PC-3 (cell line): Measurements from ENCODE around the gene CCM2. TPM values are rescaled to one million over a fixed set of nuclear protein-coding genes. Genes with fewer than 3 reads are reported as not detected.

Source experiments
- ATAC-seq: fragments of 200-7000 bp; cut with Tn5 transposase; 2 replicates; pipeline ENCODE4 v1.9.1; 2020; ENCODE audit warnings: mild to moderate bottlenecking, moderate library complexity
- BruUV-seq: library from RNA; stranded (reverse); fragments of 400-500 nt; replicated peaks from 2 replicates; lab custom pipeline; 2021; lab: Mats Ljungman, UMichigan
- CTCF ChIA-PET: fragments of 300-600 bp; sonication (Branson Sonifier 250); formaldehyde crosslinking; loops from one replicate; lab custom pipeline; 2022; ENCODE audit warnings: antibody characterized with exemption; lab: Charles Lee
- POLR2A ChIA-PET: fragments of 300-600 bp; sonication (Branson Sonifier 250); formaldehyde crosslinking; loops from one replicate; lab custom pipeline; 2022; ENCODE audit warnings: antibody characterized with exemption; ENCODE audit not compliant: unreplicated experiment; lab: Charles Lee
- DNase-seq: peaks from one replicate; pipeline ENCODE4 v3.0.0-alpha.2; 2015
- H2AFZ ChIP-seq: fragments of 300-600 bp; sonication (generic); 2 replicates; pipeline ENCODE4 v1.6.0; 2016; ENCODE audit warnings: antibody characterized with exemption, low read length
- H3F3A ChIP-seq: fragments of 300-600 bp; sonication (generic); one replicate; pipeline ENCODE4 v1.6.0; 2017; ENCODE audit warnings: antibody characterized with exemption, low read length, control low read depth, mild to moderate bottlenecking; ENCODE audit not compliant: unreplicated experiment
- H3K27ac ChIP-seq: fragments of 300-600 bp; sonication (generic); 2 replicates; pipeline ENCODE4 v1.5.1; 2016; ENCODE audit warnings: mild to moderate bottlenecking, low read length
- H3K27me3 ChIP-seq: fragments of 300-600 bp; sonication (generic); 2 replicates; pipeline ENCODE4 v1.6.1; 2016; ENCODE audit warnings: low read length, mixed read lengths
- H3K36me3 ChIP-seq: fragments of 300-600 bp; sonication (generic); 2 replicates; pipeline ENCODE4 v1.6.1; 2016; ENCODE audit warnings: low read depth, mixed run types, low read length, mixed read lengths
- H3K4me1 ChIP-seq: fragments of 300-600 bp; sonication (generic); 2 replicates; pipeline ENCODE4 v1.5.1; 2016; ENCODE audit warnings: low read length; ENCODE audit not compliant: insufficient read depth
- H3K4me2 ChIP-seq: fragments of 300-600 bp; sonication (generic); 2 replicates; pipeline ENCODE4 v1.6.0; 2016; ENCODE audit warnings: low read length
- H3K4me3 ChIP-seq: fragments of 300-600 bp; sonication (generic); 2 replicates; pipeline ENCODE4 v1.5.1; 2016; ENCODE audit warnings: mild to moderate bottlenecking, low read length, mixed read lengths
- H3K79me2 ChIP-seq: fragments of 300-600 bp; sonication (generic); 2 replicates; pipeline ENCODE4 v1.6.1; 2017; ENCODE audit warnings: low read length, mixed read lengths
- H3K9ac ChIP-seq: fragments of 300-600 bp; sonication (generic); 2 replicates; pipeline ENCODE4 v1.6.0; 2016; ENCODE audit warnings: mild to moderate bottlenecking, low read length
- H3K9me2 ChIP-seq: fragments of 300-600 bp; sonication (generic); replicated peaks from 2 replicates; pipeline ENCODE4 v1.6.1; 2016; ENCODE audit warnings: mixed run types, low read length, mixed read lengths
- H3K9me3 ChIP-seq: fragments of 300-600 bp; sonication (generic); 2 replicates; pipeline ENCODE4 v1.6.1; 2016; ENCODE audit warnings: low read length, mixed read lengths
- H4K20me1 ChIP-seq: fragments of 300-600 bp; sonication (generic); 2 replicates; pipeline ENCODE4 v1.6.1; 2016; ENCODE audit warnings: low read length, mixed read lengths
- CTCF ChIP-seq: fragments of 300-600 bp; sonication (generic); conservative IDR thresholded peaks from 2 replicates; pipeline ENCODE4 v1.5.1; 2017; ENCODE audit warnings: antibody characterized with exemption, low read depth, mild to moderate bottlenecking, low read length
- EZH2 ChIP-seq: fragments of 300-600 bp; sonication (generic); IDR thresholded peaks from one replicate; pipeline ENCODE4 v1.6.1; 2017; ENCODE audit warnings: antibody characterized with exemption, mild to moderate bottlenecking, low read length; ENCODE audit not compliant: unreplicated experiment
- EZH2phosphoT487 ChIP-seq: fragments of 300-600 bp; sonication (generic); IDR thresholded peaks from 2 replicates; pipeline ENCODE4 v1.6.1; 2018; ENCODE audit warnings: mild to moderate bottlenecking, antibody characterized with exemption, low read length, borderline replicate concordance
- intact Hi-C: fragments of 100-400 bp; cut with micrococcal nuclease; formaldehyde crosslinking; loops from 2 replicates; pipeline ENCODE4 v1.9.0; 2023
- total RNA-seq: library from RNA; depleted of rRNA; stranded (reverse); fragments of >200 nt; gene quantifications from 2 replicates; pipeline ENCODE4 v1.2.3, GENCODE V29; 2014

Gene CCM2
- total RNA-seq, 1 experiment from 2014 or later: 56.6 TPM

DNA sequence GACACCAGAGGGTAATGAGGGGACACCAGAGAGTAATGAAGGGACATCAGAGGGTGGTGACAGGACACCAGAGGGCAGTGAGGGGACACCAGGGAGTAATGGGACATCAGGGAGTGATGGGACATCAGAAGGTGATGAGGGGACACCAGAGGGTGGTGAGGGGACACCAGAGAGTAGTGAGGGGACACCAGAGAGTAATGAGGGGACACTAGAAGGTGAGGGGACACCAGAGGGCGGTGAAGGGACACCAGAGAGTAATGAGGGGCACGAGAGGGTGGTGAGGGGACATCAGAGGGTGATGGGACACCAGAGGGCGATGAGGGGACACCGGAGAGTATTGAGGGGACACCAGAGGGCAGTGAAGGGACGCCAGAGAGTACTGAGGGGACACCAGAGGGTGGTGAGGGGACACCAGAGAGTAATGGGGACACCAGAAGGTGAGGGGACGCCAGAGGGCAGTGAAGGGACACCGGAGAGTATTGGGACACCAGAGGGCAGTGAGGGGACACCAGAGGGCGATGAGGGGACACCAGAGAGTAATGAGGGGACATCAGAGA lies 78.2 kb downstream of the CCM2 start:
- Histone ChIP-seq H3F3A (no peaks in the 10 kb centered on the region), H3K4me1 (peaks cover 5% of the 10 kb centered on the region), H3K27ac (no peak overlapping the region), H3K79me2 (no peaks in the 10 kb centered on the region), H3K9me3 (no peaks in the 10 kb centered on the region), H3K27me3 (no peaks in the 10 kb centered on the region), H4K20me1 (no peaks in the 10 kb centered on the region), H2AFZ (no peak overlapping the region), H3K9ac (no peak overlapping the region), H3K4me3 (no peak overlapping the region), H3K36me3 (no peaks in the 10 kb centered on the region; the same call in 1 of the 2 replicates), H3K4me2 (no peak overlapping the region), H3K9me2 (no peaks in the 10 kb centered on the region)
- ATAC-seq (no peak), DNase-seq (no peak)
- POLR2A ChIA-PET: no interaction called here
- CTCF ChIA-PET: no interaction called here
- TF ChIP-seq EZH2 (no peak), CTCF (no peak), EZH2phosphoT487 (no peak)
- no TSS peak for BruUV-seq
- intact Hi-C loops: no loop called here

- intact Hi-C loops: no loop called here
- no peaks in the 10 kb centered on the region; the same call in 1 of the 2 replicates for H3K36me3 ChIP-seq
- ATAC-seq: no peak; the same call in 1 of the 2 replicates
- no peak for DNase-seq
- no peaks in the 10 kb centered on the region for H3K9me3 ChIP-seq
- no peaks in the 10 kb centered on the region for H3K79me2 ChIP-seq
- no peaks in the 10 kb centered on the region for H4K20me1 ChIP-seq
- TF ChIP-seq EZH2phosphoT487: no peak
- TF ChIP-seq EZH2: no peak
- TF ChIP-seq CTCF: no peak
- H2AFZ ChIP-seq: no peak overlapping the region
- ChIA-PET POLR2A (no interaction called here), CTCF (no interaction called here)
- BruUV-seq: no TSS peak
- no peak overlapping the region for H3K4me2 ChIP-seq
- no peak overlapping the region for H3K27ac ChIP-seq
- H3K27me3 ChIP-seq: no peaks in the 10 kb centered on the region
- H3K9me2 ChIP-seq: no peaks in the 10 kb centered on the region
- no peaks in the 10 kb centered on the region for H3F3A ChIP-seq
- no peak overlapping the region for H3K4me3 ChIP-seq
- H3K4me1 ChIP-seq: peaks cover 5% of the 10 kb centered on the region
- no peak overlapping the region for H3K9ac ChIP-seq
Measured at GRCh38 chr7:45080265-45080957, 80.4 kb downstream of the CCM2 start.
